ENCODE data around the gene RFC2.

The RFC2 gene

DNA sequence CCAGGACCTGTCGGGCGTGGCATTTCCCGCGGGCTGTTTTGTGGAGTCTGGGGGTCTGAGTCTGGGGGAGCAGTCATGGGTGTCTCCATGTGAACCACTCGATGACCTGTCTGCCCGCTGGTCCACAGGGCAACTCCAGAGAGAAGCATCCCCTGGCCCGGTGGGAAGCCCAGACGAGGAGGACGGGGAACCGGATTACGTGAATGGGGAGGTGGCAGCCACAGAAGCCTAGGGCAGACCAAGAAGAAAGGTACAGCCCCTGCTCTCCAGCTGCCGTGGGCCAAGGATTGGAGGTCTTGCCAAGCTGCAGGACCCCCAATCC is 29.7 kb downstream of the RFC2 start:
- H3K27ac ChIP-seq: no peak overlapping the region
- H3K4me1 ChIP-seq (ENCODE audit: low read depth, poor library complexity, severe bottlenecking): peaks cover 5% of the 10 kb centered on the region
- no peak overlapping the region for H2AFZ ChIP-seq (ENCODE audit: low read depth)
- H3K27me3 ChIP-seq (ENCODE audit: insufficient read depth, low read depth): no peaks in the 10 kb centered on the region
- H3K9ac ChIP-seq: no peak overlapping the region
- TF ChIP-seq, protein P1, sequence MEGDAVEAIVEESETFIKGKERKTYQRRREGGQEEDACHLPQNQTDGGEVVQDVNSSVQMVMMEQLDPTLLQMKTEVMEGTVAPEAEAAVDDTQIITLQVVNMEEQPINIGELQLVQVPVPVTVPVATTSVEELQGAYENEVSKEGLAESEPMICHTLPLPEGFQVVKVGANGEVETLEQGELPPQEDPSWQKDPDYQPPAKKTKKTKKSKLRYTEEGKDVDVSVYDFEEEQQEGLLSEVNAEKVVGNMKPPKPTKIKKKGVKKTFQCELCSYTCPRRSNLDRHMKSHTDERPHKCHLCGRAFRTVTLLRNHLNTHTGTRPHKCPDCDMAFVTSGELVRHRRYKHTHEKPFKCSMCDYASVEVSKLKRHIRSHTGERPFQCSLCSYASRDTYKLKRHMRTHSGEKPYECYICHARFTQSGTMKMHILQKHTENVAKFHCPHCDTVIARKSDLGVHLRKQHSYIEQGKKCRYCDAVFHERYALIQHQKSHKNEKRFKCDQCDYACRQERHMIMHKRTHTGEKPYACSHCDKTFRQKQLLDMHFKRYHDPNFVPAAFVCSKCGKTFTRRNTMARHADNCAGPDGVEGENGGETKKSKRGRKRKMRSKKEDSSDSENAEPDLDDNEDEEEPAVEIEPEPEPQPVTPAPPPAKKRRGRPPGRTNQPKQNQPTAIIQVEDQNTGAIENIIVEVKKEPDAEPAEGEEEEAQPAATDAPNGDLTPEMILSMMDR (conservative IDR thresholded peaks at IDR 0.05; ENCODE audit: low read depth, low read length): no peak
- H4K20me1 ChIP-seq (ENCODE audit: insufficient read depth): no peaks in the 10 kb centered on the region
- no peak overlapping the region for H3K4me2 ChIP-seq
- H3K36me3 ChIP-seq (ENCODE audit: insufficient read depth): no peaks in the 10 kb centered on the region
- H3K79me2 ChIP-seq (ENCODE audit: insufficient read depth, low read depth): no peaks in the 10 kb centered on the region
- H3K4me3 ChIP-seq (IDR thresholded peaks at IDR 0.05; ENCODE audit: insufficient read depth, low read depth, low read length): no peak overlapping the region

DNA sequence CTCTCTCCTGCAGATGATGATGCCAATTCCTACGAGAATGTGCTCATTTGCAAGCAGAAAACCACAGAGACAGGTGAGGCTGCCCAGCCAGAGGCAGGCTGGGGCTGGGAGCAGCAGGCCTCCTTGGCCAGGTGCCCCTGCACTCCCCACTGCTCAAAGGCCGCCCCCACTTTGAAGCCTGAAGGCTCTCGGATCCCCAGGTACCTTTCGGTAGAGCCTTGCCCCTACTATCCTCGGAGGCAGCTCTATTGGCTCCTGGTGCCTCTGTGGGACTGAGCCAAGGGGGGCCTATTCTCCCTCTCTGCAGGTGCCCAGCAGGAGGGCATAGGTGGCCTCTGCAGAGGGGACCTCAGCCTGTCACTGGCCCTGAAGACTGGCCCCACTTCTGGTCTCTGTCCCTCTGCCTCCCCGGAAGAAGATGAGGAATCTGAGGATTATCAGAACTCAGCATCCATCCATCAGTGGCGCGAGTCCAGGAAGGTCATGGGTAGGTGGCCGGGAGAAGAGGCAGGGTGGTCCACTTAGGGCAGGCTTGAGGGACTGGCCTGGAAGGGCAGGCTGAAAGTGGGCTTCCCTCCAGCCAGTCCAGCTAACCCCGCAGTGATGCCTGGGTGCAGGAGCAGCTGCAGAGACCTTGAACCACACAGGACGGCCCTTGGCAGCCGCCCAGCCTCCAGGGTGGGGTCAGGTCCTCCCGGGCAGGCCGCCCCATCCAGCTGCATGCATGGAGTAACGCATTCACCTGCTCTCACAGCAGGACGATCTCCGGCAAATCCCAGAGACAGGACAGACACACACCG is 30.3 kb downstream of the RFC2 start:
- H3K27ac ChIP-seq: no peak overlapping the region
- H3K36me3 ChIP-seq (ENCODE audit: insufficient read depth): no peaks in the 10 kb centered on the region
- TF ChIP-seq, protein P1 (conservative IDR thresholded peaks at IDR 0.05; ENCODE audit: low read depth, low read length): no peak
- H3K4me2 ChIP-seq: no peak overlapping the region
- H4K20me1 ChIP-seq (ENCODE audit: insufficient read depth): no peaks in the 10 kb centered on the region
- H3K79me2 ChIP-seq (ENCODE audit: insufficient read depth, low read depth): no peaks in the 10 kb centered on the region
- H3K4me3 ChIP-seq (IDR thresholded peaks at IDR 0.05; ENCODE audit: insufficient read depth, low read depth, low read length): no peak overlapping the region
- no peaks in the 10 kb centered on the region for H3K27me3 ChIP-seq (ENCODE audit: insufficient read depth, low read depth)
- no peak overlapping the region for H2AFZ ChIP-seq (ENCODE audit: low read depth)
- peaks cover 5% of the 10 kb centered on the region for H3K4me1 ChIP-seq (ENCODE audit: low read depth, poor library complexity, severe bottlenecking)
- no peak overlapping the region for H3K9ac ChIP-seq

DNA sequence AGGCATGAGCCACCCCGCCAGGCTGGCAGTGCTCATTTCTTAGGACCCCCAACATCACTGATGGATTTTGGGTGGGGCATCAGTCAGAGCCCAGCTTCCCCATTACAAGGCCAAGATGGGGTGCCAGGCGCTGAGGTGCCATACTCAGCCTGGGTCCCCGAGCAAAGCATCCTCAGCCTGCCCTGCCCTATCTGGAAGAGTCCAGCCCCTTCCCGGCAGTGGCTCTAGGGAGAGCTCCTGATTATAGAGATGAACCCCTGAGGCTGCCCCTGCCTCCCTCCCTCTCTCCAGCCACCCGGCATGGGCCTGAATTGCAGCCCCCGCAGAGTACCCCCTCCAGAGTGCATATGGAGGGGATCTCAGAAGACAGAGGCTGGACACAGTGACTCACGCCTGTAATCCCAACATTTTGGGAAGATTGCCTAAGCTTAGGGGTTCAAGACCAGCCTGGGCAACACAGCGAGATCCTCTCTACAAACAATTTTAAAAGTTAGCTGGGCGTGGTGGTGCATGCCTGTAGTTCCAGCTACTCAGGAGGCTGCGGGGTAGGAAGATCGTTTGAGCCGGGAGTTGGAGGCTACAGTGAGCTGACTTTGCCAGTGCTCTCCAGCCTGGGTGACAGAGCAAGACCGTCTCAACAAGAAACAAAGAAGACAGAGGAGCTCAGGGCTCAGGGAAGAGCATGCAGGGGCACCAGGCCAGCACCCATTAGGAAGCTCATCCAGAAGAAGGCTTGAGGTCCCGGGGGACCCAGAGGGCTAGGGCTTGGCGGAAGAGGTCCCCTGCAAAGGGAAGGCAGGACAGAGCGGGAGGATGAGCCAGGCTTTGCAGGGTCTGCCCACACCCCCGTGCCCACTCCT is 31.1 kb downstream of the RFC2 start:
- Histone ChIP-seq H3K79me2 (ENCODE audit: insufficient read depth, low read depth) (no peaks in the 10 kb centered on the region), H3K27ac (no peak overlapping the region), H3K9ac (no peak overlapping the region), H3K36me3 (ENCODE audit: insufficient read depth) (no peaks in the 10 kb centered on the region), H3K4me1 (ENCODE audit: low read depth, poor library complexity, severe bottlenecking) (peaks cover 5% of the 10 kb centered on the region), H4K20me1 (ENCODE audit: insufficient read depth) (no peaks in the 10 kb centered on the region), H3K4me2 (no peak overlapping the region), H3K27me3 (ENCODE audit: insufficient read depth, low read depth) (no peaks in the 10 kb centered on the region), H2AFZ (ENCODE audit: low read depth) (no peak overlapping the region), H3K4me3 (IDR thresholded peaks at IDR 0.05; ENCODE audit: insufficient read depth, low read depth, low read length) (no peak overlapping the region)
- TF ChIP-seq, protein P1 (conservative IDR thresholded peaks at IDR 0.05; ENCODE audit: low read depth, low read length): no peak

DNA sequence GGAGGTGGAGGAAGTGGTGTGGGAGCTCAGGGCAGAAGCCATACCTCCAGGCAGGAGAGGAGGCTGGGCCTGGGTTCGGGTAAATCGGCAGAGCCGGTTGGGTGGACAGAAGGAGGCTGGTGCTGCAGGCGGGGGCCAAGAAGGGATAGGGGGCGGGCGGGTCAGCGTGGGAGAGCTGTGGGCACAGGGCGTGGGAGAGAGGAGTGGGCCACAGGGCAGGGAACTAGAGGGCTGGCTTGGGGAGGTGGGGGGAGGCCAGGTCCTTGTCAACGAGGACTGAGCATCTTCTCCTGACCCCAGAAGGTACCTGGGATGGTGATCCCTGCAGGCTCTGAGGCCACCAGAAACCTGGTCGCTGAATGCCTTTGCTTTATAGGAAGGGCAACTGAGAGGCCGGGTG is 32.5 kb downstream of the RFC2 start:
- peaks cover 18% of the 10 kb centered on the region for H3K4me1 ChIP-seq (ENCODE audit: low read depth, poor library complexity, severe bottlenecking)
- H3K9ac ChIP-seq: no peak overlapping the region
- H3K27me3 ChIP-seq (ENCODE audit: insufficient read depth, low read depth): no peaks in the 10 kb centered on the region; the same call in 1 of the 2 replicates
- H2AFZ ChIP-seq (ENCODE audit: low read depth): no peak overlapping the region
- H3K4me2 ChIP-seq: no peak overlapping the region
- no peak overlapping the region for H3K27ac ChIP-seq
- TF ChIP-seq, protein P1 (conservative IDR thresholded peaks at IDR 0.05; ENCODE audit: low read depth, low read length): no peak
- no peaks in the 10 kb centered on the region for H3K36me3 ChIP-seq (ENCODE audit: insufficient read depth)
- no peaks in the 10 kb centered on the region for H3K79me2 ChIP-seq (ENCODE audit: insufficient read depth, low read depth)
- H4K20me1 ChIP-seq (ENCODE audit: insufficient read depth): no peaks in the 10 kb centered on the region
- no peak overlapping the region for H3K4me3 ChIP-seq (IDR thresholded peaks at IDR 0.05; ENCODE audit: insufficient read depth, low read depth, low read length)

Data from KMS-11 (cell line).